ENCODE data around the gene MAPK8IP2.
"Not testable (repeated sequence)": the region's sequence is repeated elsewhere in the genome, so short reads cannot be mapped to it uniquely, and the experiment has no call there.

The MAPK8IP2 gene

GRCh38 chr22:50620593-50621355 is 20.2 kb downstream of the MAPK8IP2 start:
- DNase-seq = peak in 1 of 2 experiments; percentile 86

- no peak for DNase-seq
Observed at GRCh38 chr22:50621356-50621880, 20.8 kb downstream of the MAPK8IP2 start.

GRCh38 chr22:50621948-50622722 is 21.5 kb downstream of the MAPK8IP2 start:
- no peak for DNase-seq

- DNase-seq = no peak
Observed at GRCh38 chr22:50622723-50623327, 22.2 kb downstream of the MAPK8IP2 start.

- DNase-seq = no peak
Observed at GRCh38 chr22:50624347-50625130, 23.9 kb downstream of the MAPK8IP2 start.

GRCh38 chr22:50625131-50625567 is 24.6 kb downstream of the MAPK8IP2 start:
- no peak for DNase-seq

- no peak for DNase-seq
Observed at GRCh38 chr22:50625568-50626313, 25.1 kb downstream of the MAPK8IP2 start.

- DNase-seq = no peak
Observed at GRCh38 chr22:50626314-50626849, 25.8 kb downstream of the MAPK8IP2 start.

DNA sequence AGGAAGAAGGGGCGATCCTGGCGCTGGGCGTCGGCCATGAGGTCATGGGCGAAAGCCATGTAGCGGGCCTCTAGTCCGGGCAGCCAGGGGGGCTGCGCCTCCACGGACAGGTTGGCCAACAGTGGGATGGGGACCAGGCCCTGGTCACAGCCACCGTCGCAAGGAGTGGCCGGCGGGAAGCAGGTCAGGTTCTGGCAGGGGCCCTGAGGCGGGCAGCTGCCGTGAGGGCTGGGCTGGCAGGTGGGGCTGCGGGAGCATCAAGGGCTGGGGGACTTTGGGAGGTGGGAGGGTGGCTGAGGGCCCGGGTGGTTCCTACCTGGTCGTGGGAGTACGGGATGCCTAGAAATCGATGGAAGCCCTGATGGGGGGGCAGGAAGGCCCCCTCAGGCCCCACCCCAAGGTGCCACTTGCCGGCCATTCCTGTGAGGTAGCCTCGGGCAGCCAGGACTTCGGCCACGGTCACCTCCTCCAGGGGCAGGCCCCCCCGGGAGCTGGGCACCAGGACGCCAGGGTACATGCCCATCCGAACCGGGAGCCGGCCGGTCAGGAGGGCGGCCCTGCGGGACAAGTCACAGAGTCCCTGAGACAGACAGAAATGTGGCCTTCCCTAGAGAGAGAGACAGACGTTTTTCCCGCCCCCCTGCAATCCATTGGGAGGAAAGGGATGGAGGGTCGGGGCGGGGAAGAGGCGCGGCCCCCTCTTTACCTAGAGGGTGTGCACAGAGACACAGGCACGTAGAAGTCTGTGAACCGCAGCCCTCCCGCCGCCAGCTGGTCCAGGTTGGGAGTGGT is 26.5 kb downstream of the MAPK8IP2 start:
- DNase-seq = no peak

- DNase-seq = peak; percentile 53 to 62
Observed at GRCh38 chr22:50627642-50628542, 27.3 kb downstream of the MAPK8IP2 start, which contains the start of gene ARSA. Gene ARSA (minus strand): TSS chr22:50628152. CDS start chr22:50627779, 373 bp downstream.

GRCh38 chr22:50628543-50629134 is 28.0 kb downstream of the MAPK8IP2 start:
- DNase-seq = no peak

DNA sequence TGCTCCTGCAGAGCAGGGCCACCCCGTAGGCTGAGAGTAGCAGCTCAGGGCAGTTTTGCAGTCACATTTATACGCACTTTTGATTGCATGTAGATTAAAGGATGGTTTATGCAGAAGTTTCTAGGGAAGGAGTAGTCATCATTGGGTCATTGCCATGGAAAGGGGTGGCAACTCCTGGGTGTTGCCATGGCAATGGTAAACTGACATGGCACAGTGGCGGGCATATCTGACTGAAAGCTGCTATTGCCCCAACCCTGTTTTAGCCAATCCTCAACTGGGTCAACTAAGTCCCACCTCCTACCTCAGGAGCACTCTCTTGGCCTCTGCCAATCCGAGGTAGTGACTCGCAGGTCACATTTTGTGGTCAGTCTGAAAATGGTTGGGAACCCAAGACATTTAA is 29.8 kb downstream of the MAPK8IP2 start:
- DNase-seq = no peak

DNA sequence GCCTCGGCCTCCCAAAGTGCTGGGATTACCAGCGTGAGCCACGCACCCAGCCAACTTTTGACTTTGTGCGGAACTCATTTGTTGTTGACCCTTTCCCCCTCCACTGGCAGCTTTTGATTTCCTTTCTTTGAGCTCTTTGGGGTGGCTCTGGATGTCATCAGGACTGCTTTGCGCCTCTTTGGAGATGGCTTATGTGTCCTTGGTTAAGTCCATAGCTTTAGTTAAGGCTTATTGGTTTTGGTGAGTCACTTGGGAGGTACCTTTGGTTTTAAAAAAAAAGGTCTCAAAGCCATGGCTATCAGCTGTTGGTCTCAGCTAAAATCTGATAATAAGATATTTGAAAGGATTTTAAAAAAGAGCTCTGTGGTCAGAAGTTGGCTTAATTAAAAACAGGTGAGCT is 32.5 kb downstream of the MAPK8IP2 start:
- no peak for DNase-seq

- DNase-seq = no peak
Observed at GRCh38 chr22:50633771-50634170, 33.2 kb downstream of the MAPK8IP2 start.

DNA sequence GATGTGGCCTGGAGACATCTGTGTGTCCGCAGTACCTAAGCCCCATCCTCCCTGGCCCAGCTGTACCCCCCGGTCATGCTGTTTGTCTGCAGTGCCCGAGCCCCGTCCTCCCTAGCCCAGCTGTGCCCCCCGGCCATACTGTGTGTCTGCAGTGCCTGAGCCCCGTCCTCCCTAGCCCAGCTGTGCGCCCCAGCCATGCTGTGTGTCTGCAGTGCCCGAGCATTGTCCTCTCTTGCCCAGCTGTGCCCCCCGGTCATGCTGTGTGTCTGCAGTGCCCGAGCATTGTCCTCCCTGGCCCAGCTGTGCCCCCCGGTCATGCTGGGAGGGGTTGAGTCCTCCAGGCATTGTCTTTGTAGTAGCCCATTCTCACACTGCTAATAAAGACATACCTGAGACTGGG is 35.0 kb downstream of the MAPK8IP2 start:
- DNase-seq = no peak

DNA sequence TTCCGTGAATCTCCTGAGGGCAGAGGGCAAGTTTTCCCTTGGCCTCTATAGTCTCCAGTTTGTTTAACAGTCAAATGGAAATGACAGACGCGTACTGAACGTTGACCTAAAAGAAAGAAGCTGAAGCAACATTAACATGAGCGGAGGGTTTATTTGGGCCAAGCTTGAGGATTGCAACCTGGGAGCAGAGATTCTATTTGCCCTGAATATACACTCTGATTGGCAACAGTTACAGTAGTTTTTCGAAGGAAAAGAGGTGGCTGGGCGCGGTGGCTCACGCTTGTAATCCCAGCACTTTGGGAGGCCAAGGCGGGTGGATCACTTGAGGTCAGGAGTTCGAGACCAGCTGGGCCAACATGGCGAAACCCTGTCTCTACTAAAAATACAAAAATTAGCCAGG is 39.7 kb downstream of the MAPK8IP2 start:
- not testable (repeated sequence) for DNase-seq

DNA sequence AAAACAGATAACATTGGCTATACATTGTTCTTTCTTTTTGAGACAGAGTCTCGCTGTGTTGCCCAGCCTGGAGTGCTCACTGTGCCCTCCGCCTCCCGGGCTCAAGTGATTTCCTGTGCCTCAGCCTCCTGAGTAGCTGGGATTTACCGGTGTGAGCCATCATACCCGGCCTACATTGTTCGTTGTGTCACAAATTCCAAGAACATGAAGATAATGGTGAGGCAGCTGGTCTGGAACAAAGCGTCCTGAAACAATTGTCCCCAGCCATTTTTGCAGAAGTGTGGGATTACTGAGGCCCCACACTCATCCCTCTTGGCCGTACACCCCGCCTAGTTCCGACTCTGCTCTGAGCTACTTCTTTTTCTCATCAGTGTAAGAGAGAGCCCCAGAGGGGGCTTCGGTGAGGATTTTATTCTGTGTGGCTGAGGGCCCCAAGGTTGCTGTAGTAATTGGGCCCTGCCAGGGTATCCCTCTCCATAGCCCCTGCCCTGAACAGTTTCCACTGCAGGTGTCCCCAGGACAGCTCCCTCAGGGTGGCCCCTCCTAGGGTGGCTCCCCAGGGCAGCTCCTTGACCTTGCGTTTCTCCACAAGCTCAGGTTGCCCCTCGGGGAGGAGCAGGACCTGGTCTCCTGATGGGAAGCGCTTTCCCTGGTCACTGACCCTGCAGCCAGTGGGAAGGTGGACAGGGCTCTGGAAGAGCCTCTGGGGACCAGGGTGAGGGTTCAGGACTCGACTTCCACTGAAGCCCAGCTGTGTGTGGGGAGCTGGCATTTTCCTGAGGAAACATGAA is 40.5 kb downstream of the MAPK8IP2 start:
- DNase-seq = no peak
